ENCODE results near the gene PEX7.
"Not testable (repeated sequence)": the region's sequence is repeated elsewhere in the genome, so short reads cannot be mapped to it uniquely, and the experiment has no call there.

Gene PEX7

DNA sequence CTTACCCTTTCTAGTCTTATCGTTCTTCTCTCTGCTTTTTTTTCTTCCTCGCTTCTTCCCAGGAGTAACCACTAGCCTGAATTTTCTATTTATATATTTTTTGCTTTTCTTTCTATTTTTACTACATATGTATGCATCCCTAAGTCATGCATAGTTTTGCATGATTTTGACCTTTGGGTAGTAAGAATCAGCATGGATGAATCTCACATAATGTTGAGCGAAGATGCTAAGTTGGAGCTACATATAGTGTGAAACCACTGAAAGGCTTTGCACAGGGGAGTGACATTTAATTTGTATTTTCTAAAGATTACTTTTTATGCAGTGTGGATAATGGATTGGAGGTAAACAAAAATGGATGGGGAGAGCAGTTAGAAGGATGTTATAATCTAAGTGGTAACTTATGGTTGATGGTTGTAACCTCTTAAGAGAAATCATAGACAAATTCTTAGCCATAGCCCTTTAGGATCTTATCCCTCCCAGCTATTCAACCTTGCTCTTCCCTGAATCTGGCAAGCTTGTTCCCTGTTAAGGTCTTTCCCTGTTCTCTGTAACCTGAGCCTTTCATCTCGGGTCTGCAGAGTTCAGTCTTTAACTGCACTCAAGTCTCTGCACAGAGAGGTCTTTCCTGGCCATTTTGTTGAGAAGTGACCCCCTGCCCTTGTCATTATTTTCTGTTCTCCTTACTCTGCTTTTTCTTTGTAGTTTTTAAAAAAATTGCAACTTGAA, 18.0 kb downstream of the PEX7 start:
- no peak for DNase-seq (ENCODE audit: low read depth in 2 of 2)

DNA sequence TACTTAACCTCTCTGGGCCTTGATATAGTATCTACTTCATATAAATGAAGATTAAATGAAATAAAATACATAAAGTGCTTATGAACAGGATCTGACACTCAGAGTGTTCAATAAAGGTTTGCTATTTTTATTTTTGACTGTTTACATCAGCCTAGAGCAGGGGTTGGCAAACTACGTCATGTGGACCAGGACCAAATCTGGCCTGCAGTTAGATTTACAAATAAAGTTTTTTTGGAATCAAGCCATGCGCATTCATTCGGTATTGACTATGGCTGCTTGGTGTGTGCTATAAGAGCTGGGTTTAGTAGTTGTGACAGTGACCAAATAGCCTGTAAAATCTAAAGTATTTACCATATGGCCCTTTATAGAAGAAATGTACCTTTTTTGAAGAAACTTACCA, 20.8 kb downstream of the PEX7 start:
- DNase-seq (ENCODE audit: low read depth in 2 of 2): no peak

DNA sequence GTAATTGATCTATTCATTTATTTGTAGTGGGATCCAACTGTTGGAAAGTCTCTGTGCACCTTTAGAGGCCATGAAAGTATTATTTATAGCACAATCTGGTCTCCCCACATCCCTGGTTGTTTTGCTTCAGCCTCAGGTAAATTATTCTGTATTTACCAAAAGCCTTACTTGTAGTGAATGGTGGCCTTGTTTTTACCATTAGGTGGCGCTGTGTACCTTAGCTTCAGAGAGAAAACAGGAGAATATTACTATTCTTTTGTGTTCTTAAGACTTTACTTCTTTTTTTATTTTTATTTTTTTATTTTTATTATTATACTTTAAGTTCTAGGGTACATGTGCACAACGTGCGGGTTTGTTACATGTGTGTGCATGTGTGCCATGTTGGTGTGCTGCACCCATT, 23.7 kb downstream of the PEX7 start:
- DNase-seq (ENCODE audit: low read depth in 2 of 2): no peak

DNA sequence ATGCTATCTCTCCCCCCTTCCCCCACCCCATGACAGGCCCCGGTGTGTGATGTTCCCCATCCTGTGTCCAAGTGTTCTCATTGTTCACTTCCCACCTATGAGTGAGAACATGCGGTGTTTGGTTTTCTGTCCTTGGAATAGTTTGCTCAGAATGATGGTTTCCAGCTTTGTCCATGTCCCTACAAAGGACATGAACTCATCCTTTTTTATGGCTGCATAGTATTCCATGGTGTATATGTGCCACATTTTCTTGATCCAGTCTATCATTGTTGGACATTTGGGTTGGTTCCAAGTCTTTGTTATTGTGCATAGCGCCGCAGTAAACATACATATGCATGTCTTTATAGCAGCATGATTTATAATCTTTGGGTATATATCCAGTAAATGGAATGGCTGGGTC, 24.1 kb downstream of the PEX7 start:
- not testable (repeated sequence) for DNase-seq (ENCODE audit: low read depth in 2 of 2)

DNA sequence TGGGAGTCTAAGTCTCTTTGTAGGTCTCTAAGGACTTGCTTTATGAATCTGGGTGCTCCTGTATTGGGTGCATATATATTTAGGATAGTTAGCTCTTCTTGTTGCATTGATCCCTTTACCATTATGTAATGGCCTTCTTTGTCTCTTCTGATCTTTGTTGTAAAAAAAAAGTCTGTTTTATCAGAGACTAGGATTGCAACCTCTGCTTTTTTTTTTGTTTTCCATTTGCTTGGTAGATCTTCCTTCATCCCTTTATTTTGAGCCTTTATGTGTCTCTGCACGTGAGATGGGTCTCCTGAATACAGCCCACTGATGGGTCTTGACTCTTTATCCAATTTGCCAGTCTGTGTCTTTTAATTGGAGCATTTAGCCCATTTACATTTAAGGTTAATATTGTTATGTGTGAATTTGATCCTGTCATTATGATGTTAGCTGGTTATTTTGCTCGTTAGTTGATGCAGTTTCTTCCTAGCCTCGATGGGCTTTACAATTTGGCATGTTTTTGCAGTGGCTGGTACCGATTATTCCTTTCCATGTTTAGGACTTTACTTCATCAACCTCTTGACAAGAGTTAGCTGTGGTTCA, 27.7 kb downstream of the PEX7 start:
- DNase-seq (ENCODE audit: low read depth in 2 of 2): not testable (repeated sequence)

DNA sequence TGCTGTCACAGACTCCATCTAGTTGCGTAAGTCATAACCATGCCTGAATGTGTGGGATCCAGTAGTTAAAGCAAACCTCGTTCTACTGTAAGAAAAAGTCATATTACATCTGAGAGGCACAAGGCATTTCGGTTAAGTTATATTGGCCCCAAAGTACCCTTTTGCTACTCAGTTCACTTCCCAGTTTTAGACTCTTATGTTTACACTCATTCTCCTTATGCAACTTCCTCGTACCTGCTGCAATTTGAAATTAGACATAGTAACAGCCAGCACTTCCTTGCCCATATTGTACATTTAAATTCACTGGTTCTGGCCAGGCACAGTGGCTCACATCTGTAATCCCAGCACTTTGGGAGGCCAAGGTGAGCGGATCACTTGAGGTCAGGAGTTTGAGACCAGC, 37.0 kb downstream of the PEX7 start:
- DNase-seq (ENCODE audit: low read depth in 2 of 2): no peak

DNA sequence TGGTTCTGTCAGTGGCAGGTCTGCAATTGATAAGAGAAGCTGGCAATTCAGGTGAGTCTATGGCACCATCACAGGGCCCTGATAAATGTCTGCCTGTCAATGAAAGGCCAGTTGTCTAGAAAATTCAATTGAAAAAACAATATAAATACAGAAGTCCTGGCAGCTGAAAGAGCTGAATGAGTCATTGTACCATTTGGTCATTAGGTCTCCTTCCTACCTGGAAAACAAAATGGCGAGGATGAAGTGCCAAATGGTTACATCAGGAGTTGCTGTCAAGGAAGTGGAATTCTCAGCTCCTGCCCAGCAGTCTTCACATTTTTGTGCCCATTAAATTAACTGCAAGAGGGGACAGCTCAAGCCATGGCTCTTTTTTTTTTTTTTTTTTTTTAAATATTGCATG, 37.7 kb downstream of the PEX7 start:
- DNase-seq (ENCODE audit: low read depth in 2 of 2): no peak

DNA sequence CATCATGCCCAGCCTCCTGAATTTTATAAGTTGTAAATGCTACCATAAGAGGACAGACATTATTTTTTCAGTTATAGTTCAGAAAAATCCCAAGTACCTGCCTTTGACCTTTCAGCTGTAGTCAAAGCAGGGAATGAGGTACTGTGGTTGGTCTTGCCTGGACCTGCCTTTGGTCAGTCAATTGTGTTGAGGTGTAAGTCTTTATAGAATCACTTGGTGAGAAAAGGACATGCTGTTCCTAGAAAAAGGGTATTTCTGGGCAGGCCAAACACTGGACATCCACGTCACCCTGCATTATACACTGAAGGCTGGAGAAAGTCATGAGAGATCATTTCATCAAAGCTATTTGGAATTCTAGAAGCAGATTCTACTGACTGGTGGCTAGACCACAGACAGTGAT, 40.3 kb downstream of the PEX7 start:
- no peak for DNase-seq (ENCODE audit: low read depth in 2 of 2)

DNA sequence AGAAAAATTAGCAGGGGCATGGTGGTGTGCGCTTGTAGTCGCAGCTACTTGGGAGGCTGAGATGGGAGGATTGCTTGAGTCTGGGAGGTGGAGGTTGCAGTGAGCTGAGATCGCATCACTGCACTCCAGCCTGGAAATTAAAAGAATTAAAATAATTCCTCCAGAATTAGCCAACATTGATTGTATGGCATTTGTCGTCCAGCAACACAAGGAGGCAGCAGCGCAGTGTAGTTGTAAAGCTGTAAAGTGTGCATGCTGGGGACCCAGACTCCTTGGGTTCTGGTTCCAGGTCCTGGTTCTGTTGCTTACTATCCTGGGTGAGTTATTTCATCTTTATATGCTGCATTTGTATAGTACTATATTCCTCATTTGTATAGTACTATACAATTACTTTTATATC, 41.4 kb downstream of the PEX7 start:
- DNase-seq (ENCODE audit: low read depth in 2 of 2): no peak

DNA sequence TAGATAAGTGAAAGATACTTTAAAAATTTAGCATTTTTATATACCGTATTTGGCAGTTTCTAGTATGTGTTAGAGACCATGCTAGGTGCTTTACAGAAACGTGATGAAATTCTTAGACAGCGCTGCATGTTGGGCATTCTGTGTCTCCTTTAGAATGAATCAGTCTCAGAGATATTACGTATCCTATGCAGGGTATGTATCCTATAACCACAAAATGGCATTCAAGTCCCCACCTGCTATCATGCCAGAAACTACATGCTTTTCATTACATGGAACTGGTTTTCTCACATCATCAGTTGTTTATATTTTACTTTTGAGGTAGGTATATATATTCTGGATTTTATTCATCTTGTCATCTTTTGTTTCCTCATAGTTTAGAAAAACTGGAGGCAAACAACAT, 42.3 kb downstream of the PEX7 start:
- no peak for DNase-seq (ENCODE audit: low read depth in 2 of 2)

DNA sequence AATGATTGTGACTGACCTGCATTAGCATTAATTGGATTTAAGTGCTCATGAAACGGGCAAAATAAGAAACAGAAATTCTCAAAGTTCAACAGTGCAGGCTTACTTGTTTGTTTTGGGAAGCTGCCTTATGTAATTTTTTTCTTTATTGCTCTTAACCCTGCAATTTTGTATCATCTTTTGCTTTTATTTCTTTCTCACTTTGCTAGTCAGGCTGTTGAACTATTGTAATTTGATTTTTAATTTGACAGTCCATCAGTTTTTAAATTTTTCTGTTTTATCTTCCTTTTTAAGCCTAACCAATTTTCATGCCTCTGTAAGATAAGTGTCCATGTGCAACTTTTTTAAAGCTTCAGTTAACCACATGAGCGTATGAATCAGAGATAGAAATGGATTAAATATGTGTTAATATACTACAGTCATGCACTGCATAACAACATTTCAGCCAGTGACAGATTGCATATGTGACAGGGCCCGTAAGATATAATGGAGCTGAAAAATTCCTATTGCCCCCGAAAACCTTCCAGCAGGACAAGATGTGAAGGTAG, 44.6 kb downstream of the PEX7 start:
- no peak for DNase-seq (ENCODE audit: low read depth in 2 of 2)

DNA sequence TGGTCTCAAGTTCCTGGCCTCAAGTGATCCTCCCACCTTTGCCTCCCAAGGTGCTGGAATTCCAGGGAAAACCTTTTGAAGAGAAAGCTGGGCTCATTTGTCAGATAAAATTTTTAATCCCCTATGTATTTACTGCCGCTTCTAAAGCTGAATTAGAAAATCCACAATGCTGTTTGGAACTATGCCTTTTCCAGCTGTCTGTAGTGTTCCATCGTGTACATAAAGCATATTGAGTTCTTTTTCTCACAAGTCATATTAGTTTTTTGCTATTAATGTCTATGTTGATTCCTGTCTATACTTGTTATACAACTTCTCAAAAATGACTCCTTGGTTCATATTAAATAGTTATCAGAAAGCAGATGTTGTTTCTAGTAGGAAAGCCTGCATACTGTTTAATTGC, 47.1 kb downstream of the PEX7 start:
- DNase-seq (ENCODE audit: low read depth in 2 of 2): no peak

DNA sequence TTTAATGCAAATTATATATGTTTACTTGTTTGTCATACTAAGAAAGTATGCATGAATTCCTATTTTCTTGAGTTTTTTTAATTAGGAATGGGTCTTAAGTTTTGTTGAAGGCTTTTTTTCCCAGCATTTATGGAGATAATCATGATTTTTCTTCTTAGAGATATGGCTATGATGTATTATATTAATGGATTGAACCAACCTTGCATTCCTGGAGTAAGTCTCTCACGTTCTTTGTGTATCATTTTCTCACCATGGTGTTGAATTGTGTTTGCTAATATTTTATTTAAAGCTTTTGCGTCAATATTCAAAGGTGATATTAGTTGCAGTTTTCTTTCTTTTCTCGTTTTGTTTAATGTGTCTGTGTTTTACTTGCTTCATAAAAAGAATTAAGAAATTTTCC, 51.4 kb downstream of the PEX7 start:
- no peak for DNase-seq (ENCODE audit: low read depth in 2 of 2)

DNA sequence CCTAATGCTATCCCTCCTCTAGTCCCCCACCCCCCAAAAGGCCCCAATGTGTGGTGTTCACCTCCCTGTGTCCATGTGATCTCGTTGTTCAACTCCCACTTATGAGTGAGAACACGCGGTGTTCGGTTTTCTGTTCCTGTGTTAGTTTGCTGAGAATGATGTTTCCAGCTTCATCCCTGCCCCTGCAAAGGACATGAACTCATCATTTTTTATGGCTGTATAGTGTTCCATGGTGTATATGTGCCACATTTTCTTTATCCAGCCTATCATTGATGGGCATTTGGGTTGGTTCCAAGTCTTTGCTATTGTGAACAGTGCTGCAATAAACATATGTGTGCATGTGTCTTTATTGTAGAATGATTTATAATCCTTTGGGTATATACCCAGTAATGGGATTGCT, 54.1 kb downstream of the PEX7 start:
- DNase-seq (ENCODE audit: low read depth in 2 of 2): not testable (repeated sequence)

DNA sequence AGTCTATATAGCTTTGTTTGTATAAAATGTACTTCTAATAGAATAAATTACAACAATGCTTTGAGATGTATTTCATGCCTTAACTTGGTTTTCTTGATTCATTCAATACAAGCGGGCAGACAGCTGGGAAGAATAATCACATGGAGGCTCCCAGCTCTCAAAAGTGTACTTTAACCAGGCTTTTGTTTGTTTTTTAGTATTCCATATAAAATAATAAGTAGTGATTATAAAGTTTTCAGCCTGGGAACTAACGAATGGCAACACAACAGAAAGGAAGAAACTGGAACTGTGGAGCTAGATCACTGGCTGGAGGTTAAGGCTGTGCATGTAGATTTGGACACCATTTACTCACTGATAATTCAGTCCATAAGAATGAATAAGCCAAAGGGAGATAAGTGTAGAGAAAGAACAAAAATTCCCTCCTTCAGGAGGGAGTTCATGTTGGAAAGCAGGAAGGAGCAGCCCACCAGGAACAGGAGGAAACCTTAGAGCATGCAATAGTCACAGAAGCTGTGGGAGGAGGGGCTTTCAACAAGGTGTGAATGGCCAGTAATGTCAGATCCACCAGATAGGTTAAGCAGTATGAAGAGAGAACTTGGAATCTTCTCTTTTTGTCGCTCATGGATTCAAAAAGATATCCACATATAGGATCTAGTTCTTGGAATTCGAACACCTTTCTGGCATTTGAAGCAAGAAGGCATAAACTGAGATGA, 58.5 kb downstream of the PEX7 start:
- DNase-seq (ENCODE audit: low read depth in 2 of 2): no peak

DNA sequence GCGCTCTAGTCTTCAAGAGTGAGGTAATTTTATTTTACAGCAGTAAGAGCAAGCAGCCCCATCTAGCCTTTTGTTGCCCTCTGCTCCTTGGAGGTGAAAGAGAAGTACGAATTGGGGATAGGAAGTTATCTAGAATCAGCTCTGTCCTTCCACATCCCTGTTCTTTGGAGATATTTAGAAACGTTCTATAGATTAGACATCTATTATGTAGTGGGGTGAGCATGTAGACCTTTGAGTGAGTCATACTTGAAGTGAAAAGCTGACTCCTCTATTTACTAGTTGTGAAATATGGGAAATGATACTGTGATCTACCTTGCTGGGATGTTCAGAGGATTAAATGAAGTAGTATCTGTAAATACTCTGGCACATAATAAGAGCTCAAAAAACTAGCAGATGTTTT, 63.7 kb downstream of the PEX7 start:
- DNase-seq (ENCODE audit: low read depth in 2 of 2): no peak

DNA sequence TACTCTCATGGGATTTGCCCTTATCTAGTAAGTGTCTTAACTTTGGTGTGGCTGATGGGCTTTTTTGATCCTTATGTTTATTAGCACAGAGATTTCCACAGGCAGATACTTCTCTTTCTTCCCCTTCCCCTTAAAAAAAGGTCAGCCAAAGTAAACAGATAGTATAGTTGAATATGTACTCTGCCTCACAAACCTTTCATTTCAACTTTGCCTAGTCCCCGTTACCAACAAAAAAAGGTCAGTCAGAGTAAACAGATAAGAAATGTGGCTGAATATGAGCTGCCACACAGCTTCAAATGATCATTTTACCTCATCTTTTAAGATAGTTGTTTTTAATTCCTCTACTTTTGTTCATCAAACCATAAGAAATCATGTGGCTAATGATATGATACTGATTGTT, 65.6 kb downstream of the PEX7 start:
- no peak for DNase-seq (ENCODE audit: low read depth in 2 of 2)

DNA sequence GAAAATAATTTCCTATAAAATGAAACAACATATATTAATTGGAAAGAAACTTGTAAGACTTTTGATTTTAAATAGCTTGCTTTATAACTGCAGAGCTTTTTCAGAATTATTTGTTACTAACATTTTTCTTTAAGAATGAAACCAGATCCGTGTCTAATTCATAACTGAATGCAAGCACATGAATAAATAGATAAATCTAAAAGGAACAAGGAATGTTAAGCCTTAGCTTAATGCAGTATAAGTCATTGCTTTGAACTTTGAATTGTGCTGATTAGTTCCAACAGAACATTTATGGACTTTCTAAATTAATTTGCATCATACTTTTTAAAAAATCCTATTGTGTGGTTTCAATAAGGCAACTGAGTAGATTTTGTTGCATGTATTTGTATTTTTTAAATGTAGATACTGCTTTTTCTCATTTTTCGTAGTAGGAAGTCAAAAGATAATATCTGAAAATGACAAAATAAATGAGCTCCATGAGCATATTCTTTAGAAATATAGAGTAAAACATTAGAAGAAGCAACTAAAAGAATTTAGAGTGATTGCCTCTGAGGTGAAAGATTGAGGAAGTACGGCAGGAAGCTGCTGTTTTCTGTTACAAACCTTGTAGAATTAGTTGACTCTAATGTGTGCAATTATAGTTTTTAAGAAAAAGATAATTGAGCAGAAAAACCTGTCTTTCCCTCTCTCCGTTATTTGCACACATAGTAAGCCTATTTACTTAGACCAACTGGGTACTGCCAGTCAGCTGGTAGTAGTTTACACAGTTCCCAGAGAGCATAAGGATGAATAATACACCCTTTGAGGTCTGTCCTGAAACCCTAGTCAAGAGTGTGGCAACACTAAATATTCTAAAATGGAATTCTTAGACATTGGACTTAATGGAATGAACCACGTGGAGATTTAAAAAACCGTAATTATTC, 67.1 kb downstream of the PEX7 start:
- DNase-seq (ENCODE audit: low read depth in 2 of 2): no peak

DNA sequence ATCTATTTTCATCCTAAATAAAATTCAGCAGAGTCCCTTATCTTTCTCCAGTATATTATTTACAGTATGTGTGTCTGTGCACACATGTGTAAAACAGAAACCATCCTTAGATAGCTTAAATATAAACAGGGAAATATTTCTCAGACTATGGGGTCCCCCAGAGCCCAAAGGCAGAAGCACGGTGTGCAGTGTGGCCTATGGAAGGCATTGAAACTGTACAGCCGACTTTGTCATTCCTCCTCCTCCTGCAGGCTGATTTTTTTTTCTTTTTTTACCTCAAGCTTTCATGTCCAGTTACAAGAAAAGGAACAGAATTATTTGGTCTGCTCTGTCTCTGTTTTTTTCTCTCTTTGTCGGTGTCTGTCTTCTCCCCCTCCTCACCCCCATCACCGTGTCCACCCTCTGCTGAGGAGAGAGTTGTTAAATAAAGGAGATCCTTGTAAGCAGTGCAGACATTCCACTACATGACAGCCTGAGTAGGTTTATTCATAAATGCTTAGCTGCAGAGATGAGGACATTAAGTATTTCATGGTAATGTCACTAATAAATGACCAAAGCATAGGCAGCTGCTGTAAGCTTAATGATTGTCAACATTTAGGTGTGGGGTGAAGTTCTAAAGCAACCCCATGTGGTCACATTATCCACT, 67.9 kb downstream of the PEX7 start:
- no peak for DNase-seq (ENCODE audit: low read depth in 2 of 2)

DNA sequence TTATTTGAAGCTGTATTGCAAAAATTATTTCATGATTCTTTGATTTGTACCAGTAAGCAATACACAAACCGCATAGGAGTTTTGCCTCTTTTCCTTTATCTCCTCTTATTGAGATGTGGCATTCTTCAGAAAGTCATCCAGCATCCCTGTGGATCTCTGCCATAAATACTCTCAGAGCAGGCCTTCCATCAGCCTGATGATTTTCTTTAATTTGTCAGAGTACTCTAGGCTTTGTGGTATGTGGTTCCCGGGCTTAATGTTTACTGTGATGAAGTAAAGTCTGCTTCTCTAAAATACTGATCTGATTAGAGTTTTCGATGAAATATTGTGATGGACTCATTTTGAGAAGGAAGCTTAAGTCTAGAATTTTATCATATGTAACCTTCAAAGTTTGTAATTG, 68.6 kb downstream of the PEX7 start:
- DNase-seq (ENCODE audit: low read depth in 2 of 2): no peak

DNA sequence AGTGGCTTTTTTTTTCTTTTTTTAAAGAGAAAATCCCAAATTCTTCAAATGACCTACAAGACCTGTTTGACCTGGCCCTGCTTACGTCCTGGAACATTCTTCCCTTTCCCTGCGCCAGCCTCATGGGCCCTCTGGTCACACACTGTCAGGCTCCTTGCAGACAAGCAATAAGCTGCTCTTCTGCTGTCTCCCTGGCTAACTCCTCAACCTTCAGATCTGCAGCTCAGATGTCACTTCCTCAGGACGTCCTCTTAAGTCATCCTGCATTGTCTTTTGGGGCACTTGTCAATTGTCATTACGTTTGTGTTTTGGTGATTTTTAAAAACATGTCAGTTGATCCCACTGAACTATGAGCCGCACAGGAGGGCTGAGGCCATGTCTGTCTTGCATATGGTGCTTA, 70.8 kb downstream of the PEX7 start:
- no peak for DNase-seq (ENCODE audit: low read depth in 2 of 2)

Data from stimulated activated CD8-positive, alpha-beta memory T cell treated with anti-CD3 and anti-CD28 coated beads, Interleukin-2, amount 100 ng/mL, for 1 hour (primary cell).